NCI-H526 (cell line): ENCODE results near the gene NCEH1.
A peak's percentile ranks its signal among the peaks of the same experiment; 100 is the strongest.
"Not testable (repeated sequence)": the region's sequence is repeated elsewhere in the genome, so short reads cannot be mapped to it uniquely, and the experiment has no call there.

Experiments used
- DNase-seq, 2 experiments: peaks; one replicate each; lab custom pipeline; 2025; lab: John Stamatoyannopoulos, UW

The NCEH1 gene

DNA sequence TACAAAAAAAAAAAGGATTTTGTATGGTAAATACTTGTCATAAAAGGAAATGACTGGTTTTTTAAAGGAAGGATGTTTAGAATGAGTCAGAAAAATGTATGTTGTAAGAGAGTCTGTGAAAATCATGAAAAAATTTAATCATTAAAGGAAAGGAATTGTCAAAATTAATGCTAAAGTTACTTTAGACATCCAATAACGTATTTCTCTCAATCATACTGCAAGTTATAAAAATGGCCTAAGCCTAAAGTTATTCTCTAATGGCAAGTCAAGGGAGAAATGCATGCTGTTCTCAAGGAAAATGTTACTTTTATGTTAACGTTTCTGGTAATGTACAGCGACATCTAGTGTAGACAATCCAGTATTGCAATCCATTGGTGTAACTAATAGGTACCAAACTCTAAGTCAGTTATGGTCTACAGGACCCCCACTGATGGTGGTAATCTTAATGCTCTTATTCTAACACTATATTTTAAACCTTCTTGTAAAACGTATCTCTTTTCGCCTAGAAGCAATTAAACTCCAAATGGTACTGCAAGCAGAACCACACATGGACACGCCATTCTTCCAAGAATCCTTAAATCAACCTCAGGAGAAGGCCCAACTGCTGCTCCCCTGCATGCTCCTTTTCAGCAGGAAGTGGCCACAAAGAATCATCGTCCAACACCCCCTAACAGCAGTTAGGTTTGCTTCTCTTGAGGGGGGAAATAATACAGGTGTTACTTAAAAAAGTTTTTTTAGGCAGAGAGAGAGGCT is 35.2 kb downstream of the NCEH1 start:
- DNase-seq = peak; percentile 25 to 73

DNA sequence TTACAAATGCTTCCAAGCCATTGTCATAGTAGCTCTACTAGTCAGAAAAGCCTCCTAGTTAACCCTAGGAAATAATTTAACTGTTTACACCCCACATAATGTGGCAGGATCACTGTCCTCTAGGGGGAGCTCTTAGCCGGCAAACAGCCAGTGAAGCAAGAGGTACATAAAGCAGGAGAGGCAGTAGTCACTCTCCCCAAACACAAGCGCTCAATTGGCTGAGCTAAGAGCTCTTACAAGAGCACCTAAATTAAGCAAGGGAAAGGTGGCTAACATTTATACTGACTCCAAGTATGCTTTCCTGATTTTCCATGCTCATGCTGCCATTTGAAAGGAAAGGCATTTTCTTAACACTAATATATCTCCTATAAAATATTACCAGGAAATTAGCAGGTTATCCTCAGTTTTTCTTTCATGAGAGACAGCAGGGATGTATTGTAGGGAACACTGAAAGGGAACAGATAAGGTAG is 37.6 kb downstream of the NCEH1 start:
- DNase-seq = peak; percentile 75 to 93

DNA sequence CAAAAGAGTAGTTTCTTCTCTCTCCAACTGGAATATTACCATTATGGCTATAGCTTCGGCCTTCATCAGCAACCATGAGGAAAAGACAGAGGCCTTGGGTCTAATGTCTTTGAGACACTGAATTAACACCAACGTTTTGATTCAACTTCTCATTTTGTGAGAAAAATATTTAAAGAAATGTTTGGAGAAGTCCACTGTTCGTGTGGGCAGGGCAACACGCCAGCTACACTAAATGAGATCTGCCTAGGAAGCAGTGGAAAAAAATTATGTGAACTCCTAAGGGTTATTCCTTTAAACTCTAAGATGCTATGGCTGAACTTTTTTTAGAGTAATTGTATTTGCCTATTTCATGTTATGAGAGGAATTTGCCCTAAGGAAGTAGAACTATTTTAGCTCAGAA is 41.8 kb downstream of the NCEH1 start:
- DNase-seq = no peak

DNA sequence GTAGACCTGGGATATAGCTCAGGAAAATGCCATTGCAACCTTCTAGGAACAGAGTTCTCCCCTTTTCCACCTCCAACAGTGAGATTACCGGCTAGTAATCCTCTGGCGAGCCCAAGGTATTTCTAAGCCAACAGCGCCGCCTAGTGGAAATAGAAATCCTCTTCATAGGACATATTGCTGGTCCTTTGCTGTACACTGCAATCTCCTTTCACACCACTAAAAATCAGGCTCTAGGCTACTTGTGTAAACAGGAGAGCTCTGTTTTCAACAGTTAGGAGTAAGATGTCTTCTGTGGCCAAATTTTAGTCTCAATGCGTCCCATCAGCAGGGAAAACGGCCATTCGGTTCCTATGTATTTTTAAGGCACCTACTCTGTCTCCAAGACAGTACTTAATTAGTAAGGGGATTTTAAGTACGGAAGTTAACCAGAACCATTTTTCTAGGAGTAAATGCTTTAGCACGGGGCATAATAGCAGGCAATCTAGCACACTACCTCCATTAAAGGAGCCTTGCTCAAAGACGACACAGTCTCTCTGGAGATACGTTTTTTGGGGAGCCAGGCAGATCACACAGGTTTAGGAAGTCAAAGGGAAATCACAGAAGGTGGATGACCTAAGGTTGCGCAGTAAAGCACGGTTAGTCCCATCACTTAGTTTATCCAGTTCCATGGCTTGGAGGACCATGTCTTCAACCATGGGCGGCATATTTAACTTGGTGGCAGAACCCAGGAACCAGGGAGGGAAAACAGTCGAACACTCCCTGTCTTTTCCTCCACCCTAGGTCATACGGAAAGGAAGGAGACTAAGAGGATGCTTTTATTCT is 43.8 kb downstream of the NCEH1 start:
- peak; percentile 78 to 94 for DNase-seq

DNA sequence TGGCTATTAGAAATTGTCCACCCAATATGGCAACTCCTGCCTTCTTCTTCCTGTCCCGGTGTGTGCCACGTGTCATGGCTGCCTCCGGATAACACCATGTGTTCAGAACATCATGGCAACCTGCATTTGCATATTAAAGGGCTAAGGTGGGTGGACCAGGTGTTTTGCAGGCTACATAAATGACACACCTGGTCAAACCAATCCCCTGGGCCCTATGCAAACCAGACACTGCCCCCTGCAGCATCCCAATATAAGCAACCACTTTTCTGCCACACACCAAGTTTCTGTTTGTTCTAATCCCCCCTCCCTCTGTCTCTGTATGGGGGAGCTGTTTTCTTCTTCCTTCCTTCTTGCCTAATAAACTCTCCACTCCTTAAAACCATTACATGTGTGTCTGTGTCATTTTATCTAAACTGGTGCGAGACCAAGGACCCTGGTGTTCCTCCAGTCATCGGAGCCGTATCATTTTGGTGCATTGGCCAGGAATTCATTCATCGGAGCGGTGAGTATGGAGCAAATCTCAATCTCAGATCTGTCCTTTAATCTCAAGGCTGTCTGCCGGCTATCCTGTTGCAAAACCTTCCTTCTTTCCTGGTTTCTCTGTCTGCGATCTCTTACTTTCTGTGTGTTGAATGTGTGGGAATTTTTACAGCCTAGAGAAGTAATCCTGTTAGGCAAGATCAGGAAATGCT is 44.5 kb downstream of the NCEH1 start:
- DNase-seq = peak; percentile 80 to 81

DNA sequence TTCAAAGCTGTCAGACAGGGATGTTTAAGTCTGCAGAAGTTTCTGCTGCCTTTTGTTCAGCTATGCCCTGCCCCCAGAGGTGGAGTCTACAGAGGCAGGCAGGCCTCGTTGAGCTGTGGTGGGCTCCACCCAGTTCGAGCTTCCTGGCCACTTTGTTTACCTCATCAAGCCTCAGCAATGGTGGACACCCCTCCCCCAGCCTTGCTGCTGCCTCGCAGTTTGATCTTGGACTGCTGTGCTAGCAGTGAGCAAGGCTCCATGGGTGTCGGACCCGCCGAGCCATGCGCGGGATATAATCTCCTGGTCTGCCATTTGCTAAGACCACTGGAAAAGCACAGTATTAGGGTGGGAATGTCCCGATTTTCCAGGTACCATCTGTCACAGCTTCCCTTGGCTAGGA is 45.4 kb downstream of the NCEH1 start:
- DNase-seq = not testable (repeated sequence)

DNA sequence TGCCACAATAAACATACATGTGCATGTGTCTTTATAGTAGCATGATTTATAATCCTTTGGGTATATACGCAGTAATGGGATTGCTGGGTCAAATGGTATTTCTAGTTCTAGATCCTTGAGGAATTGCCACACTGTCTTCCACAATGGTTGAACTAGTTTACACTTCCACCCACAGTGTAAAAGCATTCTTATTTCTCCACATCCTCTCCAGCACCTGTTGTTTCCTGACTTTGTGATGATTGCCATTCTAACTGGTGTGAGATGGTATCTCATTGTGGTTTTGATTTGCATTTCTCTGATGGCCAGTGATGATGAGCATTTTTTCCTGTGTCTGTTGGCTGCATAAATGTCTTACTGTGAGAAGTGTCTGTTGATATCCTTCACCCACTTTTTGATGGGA is 50.4 kb downstream of the NCEH1 start:
- not testable (repeated sequence) for DNase-seq

DNA sequence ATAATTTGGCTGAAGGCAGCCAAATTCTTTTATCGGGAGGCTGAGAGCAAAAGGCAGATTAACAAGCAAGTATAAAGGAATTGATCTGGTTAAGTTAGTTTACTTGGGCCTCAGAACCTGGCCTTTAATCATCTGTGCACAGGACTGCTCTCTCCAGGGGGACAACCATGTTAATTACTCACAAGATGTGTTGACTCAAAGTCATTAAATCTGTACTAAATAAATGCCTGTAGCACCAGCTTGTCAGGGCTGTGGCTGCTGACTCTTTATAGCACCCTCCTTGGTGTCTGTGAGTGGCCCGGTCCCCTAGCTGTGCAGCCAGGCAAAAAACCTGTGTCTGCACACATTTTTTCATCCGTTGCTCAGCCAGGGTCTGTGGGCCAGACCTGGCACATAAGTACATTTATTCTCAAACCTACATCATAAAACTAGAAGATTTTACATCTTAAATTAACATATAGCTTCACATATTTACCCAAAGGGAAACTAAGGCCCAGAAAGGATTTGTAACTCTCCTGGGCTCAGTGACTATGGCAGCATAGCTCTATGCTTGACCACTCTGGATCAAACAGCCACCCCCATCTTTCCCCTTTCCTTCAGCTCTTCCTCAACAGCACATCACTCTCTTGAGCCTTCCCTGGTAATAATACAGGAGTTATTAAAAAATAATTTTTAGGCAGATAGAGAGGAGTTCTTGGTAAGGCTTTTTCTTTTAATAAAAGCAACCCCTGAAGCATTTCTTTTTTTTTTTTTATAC is 51.4 kb downstream of the NCEH1 start:
- no peak for DNase-seq

DNA sequence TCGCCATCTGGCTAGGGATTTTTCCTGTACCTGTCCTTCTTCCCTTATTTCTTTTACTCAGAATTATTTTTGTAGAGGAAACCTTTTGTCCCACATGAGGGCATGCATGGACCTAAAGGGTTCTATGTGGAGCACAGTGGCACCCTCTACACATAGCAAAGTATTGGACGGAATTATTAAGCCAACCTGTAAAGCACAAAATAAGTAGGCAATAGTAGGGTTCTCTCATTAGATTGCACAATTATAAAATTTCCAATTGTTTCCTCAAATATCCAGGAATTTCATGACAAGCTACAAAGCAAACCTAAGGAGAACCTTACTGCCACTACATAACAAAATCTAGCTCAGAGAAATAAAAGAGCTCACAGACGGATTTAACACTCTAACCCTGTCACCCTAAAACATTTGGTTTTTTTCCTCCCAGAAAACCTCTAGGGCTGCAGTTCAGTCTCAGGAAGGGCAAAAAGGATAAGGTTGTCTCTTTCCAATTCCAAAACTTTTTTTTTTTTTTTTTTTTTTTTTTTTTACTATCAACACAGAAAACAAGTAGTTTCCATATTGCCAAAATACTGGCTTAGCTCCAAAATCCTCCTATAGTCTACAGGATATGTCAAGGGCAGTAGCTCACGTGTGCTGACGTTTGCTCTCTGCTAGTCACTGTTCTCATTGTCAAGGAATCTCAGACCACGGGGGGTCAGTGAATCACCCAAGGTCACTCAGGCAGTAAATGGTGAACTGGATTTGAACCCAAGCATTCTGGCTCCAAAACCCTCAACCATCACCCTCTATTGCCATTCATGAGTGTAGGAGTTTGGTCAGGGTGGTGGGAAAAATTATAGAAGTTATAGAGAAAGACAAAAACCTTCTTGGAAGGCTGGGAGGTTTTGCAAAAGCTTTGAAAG is 52.3 kb downstream of the NCEH1 start:
- no peak for DNase-seq

DNA sequence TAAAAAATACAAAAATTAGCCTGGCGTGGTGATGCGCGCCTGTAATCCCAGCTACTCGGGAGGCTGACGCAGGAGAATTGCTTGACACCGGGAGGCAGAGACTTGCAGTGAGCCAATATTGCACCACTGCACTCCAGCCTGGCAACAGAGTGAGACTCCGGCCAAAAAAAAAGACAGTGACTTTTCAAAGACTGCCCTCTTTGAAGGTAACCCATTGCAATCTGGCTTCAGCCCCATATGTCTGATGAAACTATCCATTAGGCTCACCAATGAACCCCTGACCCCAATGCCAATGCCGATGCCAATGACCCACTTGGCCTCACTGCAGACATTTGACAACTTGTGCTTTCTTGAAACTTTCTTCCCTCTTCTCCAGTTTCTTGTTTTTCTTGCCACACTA is 54.3 kb downstream of the NCEH1 start:
- no peak for DNase-seq

DNA sequence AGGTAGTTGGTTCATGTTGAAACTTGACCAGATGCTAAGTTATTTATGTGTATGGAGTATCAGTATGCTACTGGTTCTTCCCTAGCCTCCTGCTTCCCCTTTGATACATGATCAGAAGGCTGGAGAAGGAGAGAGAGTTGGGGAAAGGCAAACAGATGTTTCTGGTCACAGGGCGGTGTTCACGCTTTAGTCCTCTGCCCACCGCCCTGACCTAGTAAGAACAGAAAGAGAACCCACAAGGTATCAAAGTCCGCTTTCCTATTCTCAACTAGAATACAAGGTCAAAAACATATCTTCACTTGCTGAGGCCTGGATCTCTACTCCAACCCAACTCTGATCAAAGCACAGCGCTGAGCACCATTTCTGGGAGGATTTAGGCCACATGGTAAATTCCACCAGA is 55.5 kb downstream of the NCEH1 start:
- no peak for DNase-seq

DNA sequence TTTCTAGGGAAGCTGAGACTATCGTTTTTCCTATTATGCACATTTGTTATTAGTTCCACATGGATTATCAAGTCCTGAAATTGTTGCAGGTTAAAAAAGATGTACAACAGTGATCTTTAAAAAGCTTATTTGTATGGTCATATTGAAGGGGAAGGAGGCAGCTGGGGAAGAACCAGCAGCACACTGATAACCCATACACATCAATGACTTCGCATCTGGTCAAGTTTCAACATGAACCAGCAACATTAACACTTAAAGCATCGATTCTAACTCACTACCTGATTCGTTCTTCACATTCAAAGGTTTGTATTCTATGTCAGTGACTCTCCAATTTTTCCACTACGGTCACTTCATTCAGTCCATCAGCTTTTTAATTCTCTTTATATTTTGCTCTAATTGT is 56.4 kb downstream of the NCEH1 start:
- no peak for DNase-seq

DNA sequence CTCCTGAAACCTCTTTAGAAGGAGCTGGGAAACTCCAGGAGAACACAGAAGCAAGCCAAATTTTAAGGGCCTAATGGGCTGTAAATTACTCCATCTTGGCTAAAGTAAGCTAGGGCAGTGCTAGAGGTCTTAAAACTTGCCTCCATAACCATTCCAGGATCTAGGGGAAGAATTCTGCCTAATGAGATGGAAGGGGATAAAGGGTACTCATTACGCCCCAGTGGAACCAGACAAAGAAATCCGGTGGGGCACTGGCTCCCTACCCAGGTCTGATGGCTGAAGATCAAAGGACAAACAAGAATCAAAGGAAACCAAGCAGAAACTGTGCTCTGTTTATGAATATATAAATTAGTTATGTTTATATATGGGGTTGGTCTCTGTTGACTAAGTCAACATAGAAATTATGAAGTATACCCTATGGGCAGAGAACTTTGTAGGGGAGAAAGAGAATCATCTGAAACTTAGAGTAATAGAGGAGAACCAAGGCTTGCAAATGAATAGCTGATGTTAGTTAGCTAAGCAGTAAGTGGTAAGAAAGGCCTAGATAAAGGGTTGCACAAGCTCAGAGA is 57.8 kb downstream of the NCEH1 start:
- DNase-seq = no peak

DNA sequence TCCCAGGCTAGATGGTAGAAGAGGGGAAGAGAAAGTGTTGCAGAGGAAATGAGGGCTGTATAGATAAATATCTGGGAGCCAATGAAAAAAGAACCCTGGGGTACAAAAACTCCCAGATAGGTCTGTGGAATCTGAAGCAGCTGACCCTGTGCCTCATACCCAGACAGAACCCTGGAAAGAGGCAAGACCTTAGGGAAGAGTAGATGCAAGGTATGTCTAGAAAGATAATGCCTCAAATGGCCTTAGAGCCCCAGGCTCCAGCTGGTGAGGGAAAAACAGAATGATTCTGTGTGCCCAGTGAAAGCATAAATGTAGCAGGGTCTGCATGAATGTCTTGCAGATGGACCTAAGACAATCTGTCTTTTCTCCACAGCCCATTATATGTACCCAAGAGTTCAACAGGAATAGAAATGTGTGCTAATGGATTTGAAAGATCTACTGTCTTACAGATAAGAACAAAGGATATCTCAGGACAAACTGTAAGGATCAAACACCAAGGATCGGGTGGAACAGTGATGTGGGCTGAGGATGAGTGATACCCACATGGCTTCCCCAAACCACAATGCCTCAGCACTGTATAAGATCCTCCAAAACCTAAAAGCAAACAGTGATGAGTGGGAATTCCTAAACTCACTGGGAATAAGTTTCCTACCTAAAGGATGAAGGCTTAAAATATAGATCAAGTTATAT is 58.8 kb downstream of the NCEH1 start:
- DNase-seq = no peak

DNA sequence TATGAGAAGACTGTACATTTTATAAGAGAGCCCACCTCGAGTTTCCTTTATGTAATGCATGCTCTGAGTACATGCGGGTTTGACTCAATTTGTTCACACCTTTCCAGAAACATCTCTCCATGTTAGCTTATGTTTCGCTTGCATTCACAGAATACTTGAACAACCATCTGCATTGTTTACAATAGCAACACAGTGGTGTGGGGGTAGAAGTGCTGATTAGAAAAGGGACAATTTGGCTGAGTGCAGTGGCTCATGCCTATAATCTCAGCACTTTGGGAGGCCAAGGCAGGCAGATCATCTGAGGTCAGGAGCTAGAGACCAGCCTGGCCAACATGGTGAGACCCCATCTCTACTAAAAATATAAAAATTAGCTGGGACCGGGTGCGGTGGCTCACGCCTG is 60.9 kb downstream of the NCEH1 start:
- no peak for DNase-seq

DNA sequence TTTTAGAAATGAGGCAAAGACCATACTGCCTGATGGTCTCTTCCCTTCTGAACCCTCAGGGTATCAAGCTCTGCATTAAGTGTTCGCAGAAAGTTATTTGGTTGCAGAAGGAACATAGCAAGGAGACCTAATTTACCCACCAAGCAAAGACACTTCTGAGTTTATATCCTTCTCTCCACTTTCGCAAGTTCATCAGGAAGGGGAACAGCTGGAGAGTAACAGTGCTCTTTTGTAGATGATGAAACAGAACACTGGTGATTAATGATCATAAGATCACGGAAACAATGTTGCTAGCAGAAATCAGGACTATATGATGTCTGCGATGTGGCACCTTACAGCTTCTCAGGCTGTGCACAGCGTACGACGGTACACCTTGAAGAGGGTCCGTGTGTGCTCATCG is 62.1 kb downstream of the NCEH1 start:
- DNase-seq = no peak

DNA sequence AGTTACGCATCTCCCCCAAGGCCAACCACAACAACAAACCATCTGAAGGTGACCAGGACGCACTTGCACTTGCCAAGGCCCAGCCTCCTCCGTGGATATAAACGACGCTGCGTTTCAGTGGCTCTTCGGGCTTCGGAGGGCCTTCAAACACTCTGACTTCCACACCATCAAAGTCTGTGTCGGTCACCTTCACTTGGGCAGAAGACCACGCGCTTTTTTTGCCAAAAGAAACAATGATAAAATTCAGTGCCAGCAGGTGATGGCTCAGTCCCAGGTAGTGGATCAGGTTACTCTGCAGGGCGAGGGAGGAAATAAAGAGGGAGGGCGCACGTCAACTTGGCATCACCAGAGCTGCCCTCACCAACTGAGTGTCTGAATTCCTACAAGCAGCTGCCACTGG is 63.0 kb downstream of the NCEH1 start:
- peak in 1 of 2 experiments; percentile 38 for DNase-seq

DNA sequence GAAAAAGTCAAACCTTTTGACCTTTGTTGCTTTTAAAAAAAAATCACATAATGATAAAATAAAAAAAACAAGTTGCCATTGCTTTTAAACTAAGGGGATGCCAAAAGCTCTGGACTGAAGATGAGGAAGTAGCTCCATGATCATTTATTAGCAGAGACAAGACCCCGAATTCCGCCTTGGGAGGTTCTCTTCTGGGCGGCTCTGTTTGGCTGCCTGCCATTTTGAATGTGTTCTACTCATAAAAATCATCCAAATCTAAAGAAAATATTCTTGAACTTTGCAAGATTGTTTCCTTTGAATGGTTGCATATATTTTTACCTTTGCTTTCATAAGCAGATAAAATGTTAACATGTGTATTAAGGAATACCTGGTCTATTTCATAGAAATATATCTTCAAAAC is 63.8 kb downstream of the NCEH1 start:
- DNase-seq = no peak

DNA sequence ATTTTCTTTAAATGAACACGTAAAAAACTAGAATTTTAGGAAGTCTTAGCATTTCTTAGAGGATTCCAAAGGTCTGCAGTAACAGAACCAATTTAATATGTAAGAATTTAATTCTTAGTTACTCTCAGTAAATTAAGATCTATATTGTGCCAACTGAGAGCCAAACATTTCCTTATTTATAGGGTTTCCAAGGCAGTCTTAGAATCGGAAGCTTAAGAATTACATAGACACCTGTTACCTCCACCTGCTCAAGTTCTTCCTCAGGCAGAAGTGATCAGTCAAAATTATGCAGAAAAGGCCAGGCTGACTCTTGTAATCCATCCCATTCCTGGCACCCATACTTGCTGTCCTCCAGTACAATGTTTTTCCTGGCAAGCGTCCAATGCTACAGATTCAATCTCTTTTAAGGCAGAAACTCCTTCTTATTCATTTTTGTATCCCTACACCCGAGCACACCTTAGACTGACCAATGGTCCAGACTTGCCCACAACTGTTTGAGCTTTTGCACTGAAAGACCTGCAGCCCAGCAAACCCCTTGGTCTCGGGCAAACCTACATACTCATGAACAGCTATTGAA is 64.3 kb downstream of the NCEH1 start:
- no peak for DNase-seq

DNA sequence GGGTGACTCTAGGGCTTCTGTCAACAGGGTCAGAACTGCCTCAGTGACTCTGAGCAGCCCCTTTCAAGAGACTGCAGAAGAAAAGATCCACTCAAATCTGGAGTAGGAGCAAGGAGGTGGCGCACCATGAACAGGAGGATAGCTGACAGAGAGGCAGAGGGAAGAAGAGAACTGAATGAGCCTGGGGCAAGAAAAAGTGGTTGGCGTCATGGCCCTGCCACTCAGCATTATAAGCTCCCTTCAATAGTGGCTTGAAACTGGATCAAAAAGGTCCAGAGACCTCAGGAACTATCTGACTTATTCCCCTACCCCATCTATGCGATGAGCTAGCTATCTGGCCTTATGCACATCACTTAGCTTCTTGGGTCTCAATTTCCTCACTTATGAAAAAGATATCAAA is 66.6 kb downstream of the NCEH1 start:
- no peak for DNase-seq
